Caco-2 (cell line): ENCODE results near the gene CATSPER1. TPM values are rescaled to one million over a fixed set of nuclear protein-coding genes. Genes with fewer than 3 reads are reported as not detected.

Experiments used
- BruUV-seq: library from RNA; stranded (reverse); fragments of 400-500 nt; replicated peaks from 2 replicates; lab custom pipeline; 2021; lab: Mats Ljungman, UMichigan
- CTCF ChIA-PET: fragments of 300-600 bp; sonication (Branson Sonifier 250); formaldehyde crosslinking; loops from one replicate; lab custom pipeline; 2022; ENCODE audit warnings: antibody characterized with exemption; lab: Charles Lee
- POLR2A ChIA-PET: fragments of 300-600 bp; sonication (Branson Sonifier 250); formaldehyde crosslinking; loops from one replicate; lab custom pipeline; 2022; ENCODE audit warnings: antibody characterized with exemption; lab: Charles Lee
- DNase-seq, 2 experiments: peaks; one replicate each; pipeline versions ENCODE4 v3.0.0 to v3.0.0-alpha.2; 2020 to 2022
- H3K27me3 ChIP-seq: replicated peaks from 2 replicates; pipeline ENCODE4 v1.6.0; 2011; ENCODE audit warnings: low read length; ENCODE audit not compliant: control insufficient read depth, insufficient read depth
- H3K36me3 ChIP-seq: 2 replicates; pipeline ENCODE4 v1.5.1; 2011; ENCODE audit warnings: low read length; ENCODE audit not compliant: control insufficient read depth, insufficient read depth
- H3K4me1 ChIP-seq: fragments of 250-450 bp; sonication (Bioruptor Pico); 2 replicates; pipeline ENCODE4 v1.5.1; 2020; ENCODE audit warnings: mild to moderate bottlenecking
- H3K4me3 ChIP-seq: 2 replicates; pipeline ENCODE4 v1.5.1; 2011; ENCODE audit warnings: low read depth, mild to moderate bottlenecking, control low read depth, low read length
- H3K9me3 ChIP-seq: fragments of 250-450 bp; sonication (Bioruptor Pico); 2 replicates; pipeline ENCODE4 v1.5.1; 2020; ENCODE audit warnings: mild to moderate bottlenecking, moderate library complexity
- H3K27ac Mint-ChIP-seq: one replicate; pipeline ENCODE4 v1.8.0; 2022; ENCODE audit warnings: mixed read lengths; ENCODE audit not compliant: unreplicated experiment
- H3K27me3 Mint-ChIP-seq: one replicate; pipeline ENCODE4 v1.8.0; 2022; ENCODE audit warnings: mixed read lengths; ENCODE audit not compliant: insufficient read depth, unreplicated experiment
- H3K36me3 Mint-ChIP-seq: one replicate; pipeline ENCODE4 v1.8.0; 2022; ENCODE audit warnings: mild to moderate bottlenecking, mixed read lengths; ENCODE audit not compliant: insufficient read depth, unreplicated experiment
- H3K4me1 Mint-ChIP-seq: one replicate; pipeline ENCODE4 v1.8.0; 2022; ENCODE audit warnings: low read depth, mixed read lengths; ENCODE audit not compliant: unreplicated experiment
- H3K4me3 Mint-ChIP-seq: one replicate; pipeline ENCODE4 v1.8.0; 2022; ENCODE audit warnings: mild to moderate bottlenecking, moderate library complexity, mixed read lengths; ENCODE audit not compliant: unreplicated experiment
- H3K9me3 Mint-ChIP-seq: one replicate; pipeline ENCODE4 v1.8.0; 2022; ENCODE audit warnings: mixed read lengths; ENCODE audit not compliant: unreplicated experiment
- CTCF ChIP-seq, 2 experiments: fragments of 200-600 bp in 1 of 2; IDR thresholded peaks; 1 replicate in 1 of 2; 2 replicates in 1 of 2; pipeline versions ENCODE4 v1.5.1 to v1.8.0; 2011 to 2022; ENCODE audit warnings: antibody characterized with exemption in 1 of 2, control low read depth in 1 of 2, inconsistent platforms in 1 of 2, low read depth in 1 of 2, low read length in 1 of 2, mild to moderate bottlenecking in 1 of 2, moderate library complexity in 1 of 2; ENCODE audit not compliant: insufficient read depth in 1 of 2, severe bottlenecking in 1 of 2, unreplicated experiment in 1 of 2
- intact Hi-C: fragments of 100-400 bp; cut with micrococcal nuclease; formaldehyde crosslinking; loops from one replicate; pipeline ENCODE4 v1.10.0; 2022; ENCODE audit not compliant: unreplicated experiment
- total RNA-seq: library from RNA; stranded (reverse); gene quantifications from 2 replicates; pipeline ENCODE4 v1.2.3, GENCODE V29; 2022

Gene CATSPER1
- total RNA-seq, 1 experiment from 2014 or later: not detected

GRCh38 chr11:66006134-66006890 is 20.0 kb downstream of the CATSPER1 start:
- BruUV-seq: no TSS peak
- no peak for TF ChIP-seq CTCF (IDR thresholded peaks at IDR 0.05; ENCODE audit: insufficient read depth in 1 of 2, low read depth in 1 of 2, low read length in 1 of 2, severe bottlenecking in 1 of 2, unreplicated experiment in 1 of 2)
- POLR2A ChIA-PET: no interaction called here
- Mint-ChIP-seq H3K4me1 (peaks cover 7% of the 10 kb centered on the region), H3K27ac (no peak overlapping the region), H3K9me3 (no peaks in the 10 kb centered on the region), H3K36me3 (peaks cover 54% of the 10 kb centered on the region), H3K4me3 (no peak overlapping the region), H3K27me3 (no peaks in the 10 kb centered on the region)
- Histone ChIP-seq H3K4me3 (no peak overlapping the region), H3K36me3 (no peaks in the 10 kb centered on the region), H3K9me3 (no peaks in the 10 kb centered on the region), H3K27me3 (no peaks in the 10 kb centered on the region), H3K4me1 (peaks cover 4% of the 10 kb centered on the region)
- intact Hi-C loops: no loop called here
- CTCF ChIA-PET: no interaction called here
- no peak for DNase-seq

DNA sequence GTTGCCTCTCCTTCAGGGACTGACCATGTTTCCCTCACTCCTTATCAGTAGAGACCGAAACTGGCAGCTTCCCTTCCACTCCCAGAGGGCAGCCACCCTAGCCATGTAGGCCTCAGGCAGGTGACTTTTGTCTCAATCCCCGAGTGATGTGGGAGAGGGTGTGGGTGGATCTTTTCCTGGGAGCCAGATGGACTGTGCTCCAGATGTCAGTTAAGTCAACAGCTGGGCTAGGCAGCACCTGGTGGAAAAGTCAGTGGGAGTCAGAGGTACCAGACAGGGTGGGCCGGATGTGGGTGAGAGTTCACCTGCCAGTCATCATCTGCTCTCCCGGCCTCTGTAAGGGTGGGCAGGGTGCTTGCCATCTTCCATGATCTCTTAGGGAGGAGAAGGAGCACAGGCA is 22.1 kb downstream of the CATSPER1 start:
- Mint-ChIP-seq H3K27me3 (no peaks in the 10 kb centered on the region), H3K36me3 (peaks cover 68% of the 10 kb centered on the region), H3K4me1 (no peaks in the 10 kb centered on the region), H3K27ac (no peak overlapping the region), H3K9me3 (no peaks in the 10 kb centered on the region), H3K4me3 (peak overlapping the region; percentile 99)
- H3K4me1 ChIP-seq: 0 out of 2 replicates have a peak, but pooled peaks cover 7% of the 10 kb centered on the region
- no peaks in the 10 kb centered on the region for H3K27me3 ChIP-seq
- DNase-seq: no peak
- no TSS peak for BruUV-seq
- no peak overlapping the region for H3K4me3 ChIP-seq
- no peak for TF ChIP-seq CTCF (IDR thresholded peaks at IDR 0.05; ENCODE audit: insufficient read depth in 1 of 2, low read depth in 1 of 2, low read length in 1 of 2, severe bottlenecking in 1 of 2, unreplicated experiment in 1 of 2)
- H3K36me3 ChIP-seq: peaks cover 5% of the 10 kb centered on the region
- ChIA-PET POLR2A (no interaction called here), CTCF (no interaction called here)
- no peaks in the 10 kb centered on the region for H3K9me3 ChIP-seq
- intact Hi-C loops: no loop called here

DNA sequence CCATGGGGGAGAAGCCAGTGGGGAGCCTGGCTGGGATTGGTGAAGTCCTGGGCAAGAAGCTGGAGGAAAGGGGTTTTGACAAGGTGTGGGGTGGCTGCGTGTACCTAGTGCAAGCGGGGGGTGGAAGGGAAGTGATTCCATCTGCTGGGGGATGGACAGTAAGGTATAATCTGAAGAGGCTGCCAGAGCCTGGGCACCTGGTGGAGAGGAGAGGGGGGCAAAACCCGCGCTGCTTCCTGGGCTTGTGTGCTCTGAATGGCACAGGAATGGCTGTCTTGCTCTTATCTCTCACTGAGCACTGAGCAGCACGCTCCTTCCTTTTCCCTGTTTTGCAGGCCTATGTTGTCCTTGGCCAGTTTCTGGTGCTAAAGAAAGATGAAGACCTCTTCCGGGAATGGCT is 23.0 kb downstream of the CATSPER1 start:
- Mint-ChIP-seq H3K27me3 (no peaks in the 10 kb centered on the region), H3K36me3 (peaks cover 73% of the 10 kb centered on the region), H3K4me1 (no peaks in the 10 kb centered on the region), H3K9me3 (no peaks in the 10 kb centered on the region), H3K27ac (peak overlapping the region; percentile 97), H3K4me3 (peak overlapping the region; percentile 99)
- H3K4me3 ChIP-seq: peak overlapping the region; percentile 92
- POLR2A ChIA-PET: interaction anchor here (1.5 kb wide), 2 partner anchors 8 to 113 kb away, joined by 8 to 29 read pairs; partner anchors contain the start of genes CCDC85B and CST6
- H3K4me1 ChIP-seq: 0 out of 2 replicates have a peak, but pooled peaks cover 7% of the 10 kb centered on the region
- BruUV-seq: no TSS peak
- DNase-seq: no peak
- TF ChIP-seq CTCF (IDR thresholded peaks at IDR 0.05; ENCODE audit: insufficient read depth in 1 of 2, low read depth in 1 of 2, low read length in 1 of 2, severe bottlenecking in 1 of 2, unreplicated experiment in 1 of 2): no peak
- intact Hi-C loops: loop anchor here (2.0 kb wide), 1 partner anchor 20 kb away; no protein-coding TSS in a partner anchor
- peaks cover 6% of the 10 kb centered on the region for H3K36me3 ChIP-seq
- no peaks in the 10 kb centered on the region for H3K9me3 ChIP-seq
- H3K27me3 ChIP-seq: no peaks in the 10 kb centered on the region
- CTCF ChIA-PET: interaction anchor here (0.6 to 1.5 kb wide), 3 partner anchors 8 to 115 kb away, joined by 6 to 10 read pairs (median 8); partner anchors contain the start of genes CCDC85B and FIBP
